ENCODE measurements around the gene TSSC4.

DNA sequence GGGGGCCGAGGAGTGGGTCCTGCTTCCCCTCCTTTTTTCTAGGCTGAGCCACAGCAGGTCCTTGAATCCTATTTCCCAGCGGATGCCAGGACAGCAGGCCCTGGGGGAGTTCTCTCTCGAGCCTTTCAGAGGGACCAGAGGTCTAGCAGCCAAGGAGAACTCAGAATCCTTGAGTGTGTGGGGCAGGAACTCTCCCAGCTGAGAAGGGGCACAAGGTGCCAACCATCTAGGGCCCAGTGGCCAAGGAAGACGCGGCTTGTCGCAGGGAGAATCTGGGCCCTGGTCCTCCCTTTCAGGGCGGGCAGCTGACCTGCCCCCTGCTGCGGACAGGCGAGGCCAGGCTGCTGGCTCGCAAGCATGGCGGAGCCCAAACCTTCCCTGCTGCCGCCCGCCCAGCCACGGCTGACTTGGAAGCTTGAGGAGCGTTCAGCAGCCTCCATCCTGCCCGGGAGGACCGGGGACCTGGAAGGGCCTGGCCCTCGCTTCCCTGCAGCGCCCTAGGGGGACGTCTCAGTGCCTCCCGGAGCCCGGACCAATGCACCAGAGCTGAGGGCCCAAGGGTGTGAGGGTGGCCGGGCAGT lies 972 bp upstream of the TSSC4 start:
- TF ChIP-seq CTCF (IDR thresholded peaks at IDR 0.05): no peak
- no peak for TF ChIP-seq POLR2A (IDR thresholded peaks at IDR 0.05)
- TF ChIP-seq POLR2AphosphoS5 (IDR thresholded peaks at IDR 0.05): no peak
- TF ChIP-seq EP300 (IDR thresholded peaks at IDR 0.05): no peak

All from stomach (tissue), 4 donors.